ENCODE results near the gene WIPF1.
"Not testable (repeated sequence)": the region's sequence is repeated elsewhere in the genome, so short reads cannot be mapped to it uniquely, and the experiment has no call there.

The WIPF1 gene

DNA sequence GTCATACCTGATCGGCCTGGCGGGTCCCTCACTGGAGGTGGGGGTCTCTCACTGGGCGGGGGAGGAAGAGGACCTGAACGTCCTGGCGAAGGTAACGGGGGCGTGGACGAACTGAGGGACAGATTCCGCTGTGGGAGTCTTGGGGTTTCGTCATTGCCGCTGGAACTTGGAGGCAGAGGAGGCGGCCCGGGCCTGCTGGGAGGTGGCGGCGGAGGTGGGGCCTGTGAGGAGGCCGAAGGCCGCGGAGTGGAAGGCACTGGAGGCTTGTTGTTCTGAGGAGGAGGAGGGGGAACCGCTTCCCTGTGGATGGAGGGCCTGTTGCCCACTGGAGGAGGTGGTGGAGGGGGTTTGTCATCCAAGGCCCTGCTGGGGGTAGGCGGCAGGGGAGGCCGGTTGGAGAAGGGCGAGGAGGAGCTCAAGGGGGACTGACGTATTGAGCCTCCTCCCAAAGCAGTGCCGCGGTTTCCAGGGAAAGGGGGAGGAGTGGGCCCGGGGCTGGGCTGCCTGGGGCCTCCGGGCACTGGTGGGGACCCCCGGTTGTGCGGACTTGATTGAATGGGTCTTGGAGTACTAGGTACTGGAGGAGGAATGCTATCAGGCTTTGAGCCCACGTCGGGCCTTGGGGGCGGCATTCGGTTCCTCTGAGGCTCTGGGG is 25.8 kb downstream of the WIPF1 start:
- no peak for DNase-seq (ENCODE audit: low read depth)

DNA sequence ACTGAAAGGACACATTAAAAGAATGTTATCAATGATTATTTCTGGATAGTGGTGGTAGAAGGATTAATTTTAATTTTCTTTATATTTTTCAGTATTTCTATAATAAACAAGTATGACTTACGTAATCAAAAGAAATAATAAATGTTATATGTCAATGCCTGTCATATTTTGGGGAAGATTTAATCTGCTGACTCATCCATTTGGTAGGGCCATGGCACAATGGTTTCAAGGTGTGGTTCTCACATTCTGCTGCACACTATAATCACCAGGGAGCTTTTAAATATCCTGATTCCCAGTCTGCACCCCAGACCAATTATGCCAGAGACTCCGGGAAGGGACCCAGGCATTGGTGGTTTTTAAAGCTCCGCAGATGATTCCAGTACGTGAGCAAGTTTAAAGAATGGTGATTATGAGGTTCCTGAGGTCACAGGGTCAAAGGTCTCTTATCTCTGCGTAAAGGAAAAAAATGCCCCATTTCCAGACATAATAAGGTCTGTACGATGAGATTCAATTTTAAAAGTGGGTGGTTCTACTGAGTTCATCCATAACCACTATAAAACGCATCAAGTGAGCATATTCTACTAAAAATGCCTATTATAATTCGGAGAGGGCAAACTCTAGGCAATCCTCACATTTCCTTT is 27.2 kb downstream of the WIPF1 start:
- no peak for DNase-seq (ENCODE audit: low read depth)

DNA sequence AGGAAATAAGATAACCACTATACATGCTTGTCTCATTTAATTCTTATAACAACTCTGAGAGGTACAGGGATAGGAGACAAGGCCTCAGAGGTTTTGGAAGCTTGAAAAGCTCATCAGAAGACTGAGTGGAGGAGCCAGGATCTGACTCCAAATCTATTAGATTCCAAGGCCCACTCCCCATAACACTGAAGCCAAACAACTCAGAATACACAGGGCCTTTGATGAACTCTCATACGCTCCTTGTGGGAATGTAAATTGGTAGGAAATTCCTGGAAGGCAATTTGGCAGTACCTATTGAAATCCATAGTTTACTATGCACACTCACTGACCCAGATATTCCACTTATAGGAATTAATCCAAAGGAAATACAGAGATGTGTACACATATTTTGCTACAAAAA is 27.9 kb downstream of the WIPF1 start:
- DNase-seq (ENCODE audit: low read depth): no peak

DNA sequence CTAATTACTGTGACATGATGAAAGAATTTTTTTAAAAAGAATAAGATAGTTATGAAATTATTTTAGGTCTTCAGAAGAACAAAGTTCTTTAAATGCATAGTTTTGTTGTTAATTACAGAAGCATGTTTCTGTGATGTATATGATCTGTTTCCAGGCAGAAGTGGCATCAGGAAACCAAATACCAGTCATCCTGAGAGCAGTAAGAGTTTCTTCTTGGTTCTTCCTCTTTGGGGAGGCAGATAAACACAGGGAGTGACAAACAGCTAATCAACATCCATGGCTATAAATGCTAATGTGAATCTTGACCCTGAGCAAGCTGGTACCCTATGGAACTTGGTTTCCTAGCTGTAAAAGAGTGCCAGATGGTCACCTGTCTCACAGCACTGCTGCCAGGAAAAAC is 29.2 kb downstream of the WIPF1 start:
- DNase-seq (ENCODE audit: low read depth): no peak

DNA sequence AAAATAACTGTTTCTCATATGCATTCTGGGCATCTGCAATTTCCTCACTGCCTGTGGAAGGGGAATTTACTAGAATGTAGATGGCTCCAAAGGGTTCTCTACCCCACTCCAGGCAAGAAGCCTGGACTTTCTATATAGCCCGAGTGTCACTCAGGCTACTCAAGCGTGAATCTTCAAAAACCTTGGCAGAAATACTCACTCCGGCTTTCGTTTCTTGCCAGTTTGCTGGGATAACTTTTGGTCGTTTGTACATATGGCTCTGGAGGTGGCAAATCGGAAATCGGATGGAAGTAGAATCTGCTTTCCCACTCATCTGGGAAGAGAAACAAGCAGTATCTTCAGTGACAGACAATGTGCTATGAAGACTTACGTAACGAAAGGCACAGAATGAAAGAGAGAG is 30.7 kb downstream of the WIPF1 start:
- no peak for DNase-seq (ENCODE audit: low read depth)

DNA sequence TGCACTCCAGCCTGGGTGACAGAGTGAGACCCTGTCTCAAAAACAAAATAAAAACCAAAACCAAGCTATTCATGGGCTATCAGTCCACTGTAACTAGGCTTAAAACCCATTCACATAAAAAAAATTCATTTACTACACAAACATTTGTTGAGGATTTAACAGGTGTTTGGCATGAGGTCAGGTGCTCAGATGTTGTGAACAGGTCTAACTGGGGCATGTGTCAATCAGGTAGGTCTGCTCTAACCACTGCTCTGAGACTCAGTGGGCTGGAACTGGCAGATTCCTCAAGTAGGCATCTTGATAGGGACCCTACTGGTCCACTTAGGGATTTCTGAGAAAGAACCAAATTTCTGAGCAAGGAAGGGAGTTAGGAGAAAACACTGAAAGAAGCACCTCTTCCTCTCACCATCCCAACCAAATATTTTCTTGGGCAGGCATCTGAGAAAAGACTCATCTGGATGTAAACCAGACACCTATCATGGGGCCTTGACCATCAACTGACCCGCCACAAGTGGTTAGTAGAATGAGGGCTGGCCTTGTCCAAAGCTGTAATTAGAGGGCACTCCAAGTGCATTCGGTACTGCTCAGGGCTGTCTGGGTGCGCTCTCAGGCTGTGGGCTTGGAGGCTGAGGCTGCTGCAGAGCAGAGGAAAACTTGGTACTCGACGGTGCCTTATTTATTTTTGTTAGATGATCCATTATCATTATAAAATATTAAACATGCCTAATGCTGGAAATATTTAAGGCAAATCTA is 33.9 kb downstream of the WIPF1 start:
- no peak for DNase-seq (ENCODE audit: low read depth)

DNA sequence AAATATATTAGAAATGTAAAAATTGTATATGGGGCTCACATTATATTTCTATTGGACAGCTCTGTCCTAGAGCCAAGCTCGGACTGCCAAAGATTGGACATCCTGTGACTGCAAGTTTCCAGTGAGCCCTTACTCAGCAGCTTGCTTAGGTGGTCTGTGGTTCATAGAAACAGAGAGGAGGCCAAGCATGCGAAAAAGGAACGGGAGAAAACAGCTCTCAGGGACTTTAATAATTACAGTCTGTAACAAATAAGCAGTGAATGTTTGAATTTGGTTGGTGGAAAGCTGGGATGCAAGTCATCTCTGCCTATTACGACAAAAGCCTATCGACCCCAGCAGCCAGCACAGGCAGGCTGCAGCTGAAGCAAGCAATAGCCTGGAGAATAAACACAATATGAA is 35.6 kb downstream of the WIPF1 start:
- no peak for DNase-seq (ENCODE audit: low read depth)

DNA sequence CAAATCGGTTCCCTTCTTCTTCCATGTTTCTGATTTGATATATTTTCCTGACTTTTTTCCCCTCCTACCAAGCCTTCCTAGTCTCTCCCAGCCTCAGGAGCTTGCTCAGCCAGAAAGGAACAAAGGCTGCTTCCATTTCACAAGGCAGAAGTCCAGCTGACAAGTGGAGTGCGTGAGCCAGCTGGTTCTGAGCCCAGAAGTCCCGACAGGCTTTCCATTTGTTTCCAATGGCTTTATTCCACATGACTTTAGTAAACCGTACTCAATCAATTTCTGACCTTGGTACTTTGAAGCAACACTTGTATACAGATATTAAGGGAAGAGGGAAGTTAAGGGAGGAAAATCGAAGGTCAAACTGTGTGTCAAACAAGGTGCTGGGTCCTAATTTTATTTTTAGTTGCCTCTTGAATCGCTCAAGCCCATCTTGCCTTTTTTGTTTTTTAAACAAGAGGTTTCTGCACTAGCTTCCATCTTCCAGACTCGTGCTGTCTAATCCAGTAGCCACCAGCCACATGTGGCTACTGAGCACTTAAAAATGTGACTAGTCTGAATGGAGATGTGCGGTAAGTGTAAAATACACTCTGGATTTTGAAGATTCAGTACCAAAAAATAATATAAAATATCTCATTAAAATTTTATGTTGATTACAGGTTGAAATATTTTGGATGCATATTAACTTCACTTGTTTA is 36.2 kb downstream of the WIPF1 start:
- no peak for DNase-seq (ENCODE audit: low read depth)

DNA sequence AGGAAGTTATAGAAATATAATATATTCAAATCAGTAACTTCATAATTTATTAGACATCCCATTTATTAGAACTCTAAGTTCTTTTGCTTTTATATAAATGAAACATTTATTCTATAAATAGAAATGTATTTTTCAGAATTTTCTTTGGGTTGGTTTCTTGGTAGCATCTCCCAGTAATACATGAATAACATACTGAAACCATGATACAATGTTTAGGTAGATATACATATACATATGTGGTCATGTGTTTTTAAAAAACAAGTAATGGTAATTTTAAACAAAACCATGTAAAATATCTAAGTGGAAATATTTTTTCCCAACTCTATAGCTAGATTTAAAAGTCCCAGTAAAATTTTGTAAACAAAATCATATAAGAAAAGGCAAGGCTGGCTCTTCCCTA is 36.9 kb downstream of the WIPF1 start:
- no peak for DNase-seq (ENCODE audit: low read depth)

DNA sequence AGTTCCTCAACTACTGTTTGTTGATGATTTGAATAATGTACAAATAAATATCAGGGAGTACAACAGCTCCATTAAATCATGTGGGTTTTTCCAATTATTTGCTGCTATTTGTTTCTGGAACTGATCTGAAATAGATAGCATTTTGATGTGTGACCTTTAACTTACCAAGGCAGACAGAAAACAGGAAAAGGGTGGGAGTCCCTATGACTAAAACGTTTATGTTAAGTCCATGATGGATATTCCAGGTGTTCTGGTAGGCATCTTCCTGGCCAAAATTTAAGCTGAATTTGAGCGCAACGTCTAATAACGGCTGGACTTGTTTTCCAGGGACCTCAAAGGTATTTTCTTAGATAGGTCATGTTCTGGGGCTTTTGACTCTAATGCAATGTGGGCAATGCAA is 41.6 kb downstream of the WIPF1 start:
- DNase-seq (ENCODE audit: low read depth): no peak

DNA sequence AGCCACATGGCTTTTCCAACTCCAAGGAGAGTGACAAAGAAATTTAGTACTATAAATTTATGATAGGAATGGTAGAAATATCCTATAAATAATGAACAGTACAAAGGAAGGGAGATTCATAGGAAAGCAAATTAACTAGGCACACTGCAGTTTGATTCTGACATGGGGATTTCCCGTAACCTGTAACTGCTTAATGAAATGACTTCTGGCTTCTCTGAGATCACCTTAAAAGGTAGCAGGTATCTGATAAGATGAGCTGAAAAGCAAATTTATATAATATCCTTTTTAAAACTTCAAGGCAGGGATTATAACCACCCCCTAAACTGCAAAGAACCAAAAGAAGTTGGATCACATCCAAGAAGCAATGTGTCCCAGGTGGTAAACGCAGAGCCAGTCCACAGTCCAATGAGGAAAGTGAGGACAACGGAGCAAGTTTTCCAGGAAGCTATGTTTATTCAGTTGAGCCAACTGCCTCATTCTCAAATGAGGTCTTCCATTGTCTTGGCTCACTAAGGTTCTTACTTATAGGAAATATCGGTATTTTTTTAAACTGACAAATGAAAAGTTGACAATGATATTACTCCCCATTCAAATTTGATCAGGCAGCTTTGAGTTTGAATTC is 43.0 kb downstream of the WIPF1 start:
- DNase-seq (ENCODE audit: low read depth): no peak

DNA sequence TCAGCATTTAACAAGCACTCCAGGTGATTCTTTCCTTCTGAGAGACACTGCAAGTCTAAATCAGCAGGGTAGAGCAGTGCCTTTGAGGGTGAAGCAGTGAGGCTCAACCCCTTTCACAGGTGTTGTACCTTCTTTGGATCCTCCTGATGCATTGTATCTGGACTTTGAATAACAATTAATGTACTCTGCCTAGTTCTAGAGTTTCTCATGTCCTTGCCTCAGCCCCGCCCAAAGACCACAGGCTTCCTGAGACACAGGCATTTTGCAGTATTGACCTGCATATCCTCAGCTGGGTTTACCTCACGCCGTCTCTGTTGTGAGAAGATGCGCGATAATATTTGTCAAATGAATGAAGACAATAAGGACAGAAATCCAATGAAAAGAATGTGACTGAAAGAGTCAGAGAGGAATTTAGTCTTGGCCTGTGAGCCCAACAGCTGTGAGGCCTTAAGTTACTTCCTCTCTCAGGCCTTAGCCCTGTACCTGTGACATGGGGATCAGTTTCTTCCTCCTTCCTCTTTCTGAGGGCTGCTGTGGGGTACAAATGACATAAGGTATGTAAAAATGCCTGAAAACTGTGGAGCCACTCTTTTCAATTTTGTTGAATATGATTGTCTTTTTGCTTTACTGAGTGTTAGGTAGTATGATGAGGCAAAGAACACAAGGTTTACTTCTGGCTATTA is 43.7 kb downstream of the WIPF1 start:
- DNase-seq (ENCODE audit: low read depth): no peak

DNA sequence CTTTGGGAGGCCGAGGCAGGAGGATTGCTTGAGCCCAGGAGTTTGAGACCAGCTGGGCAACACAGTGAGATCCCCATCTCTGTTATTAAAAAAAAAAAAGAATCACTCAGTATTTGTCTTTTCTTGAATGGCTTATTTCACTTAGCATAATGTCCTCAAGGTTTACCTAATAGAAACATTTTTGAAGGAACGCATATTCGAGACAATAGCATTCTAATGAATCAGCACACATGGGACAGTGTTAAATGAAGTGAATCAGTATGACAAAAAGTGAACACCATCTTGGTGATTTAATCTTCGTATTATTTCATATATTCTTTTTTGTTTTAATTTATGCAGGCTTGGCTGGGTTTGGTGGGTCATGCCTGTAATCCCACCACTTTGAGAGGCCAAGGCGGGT is 44.7 kb downstream of the WIPF1 start:
- no peak for DNase-seq (ENCODE audit: low read depth)

DNA sequence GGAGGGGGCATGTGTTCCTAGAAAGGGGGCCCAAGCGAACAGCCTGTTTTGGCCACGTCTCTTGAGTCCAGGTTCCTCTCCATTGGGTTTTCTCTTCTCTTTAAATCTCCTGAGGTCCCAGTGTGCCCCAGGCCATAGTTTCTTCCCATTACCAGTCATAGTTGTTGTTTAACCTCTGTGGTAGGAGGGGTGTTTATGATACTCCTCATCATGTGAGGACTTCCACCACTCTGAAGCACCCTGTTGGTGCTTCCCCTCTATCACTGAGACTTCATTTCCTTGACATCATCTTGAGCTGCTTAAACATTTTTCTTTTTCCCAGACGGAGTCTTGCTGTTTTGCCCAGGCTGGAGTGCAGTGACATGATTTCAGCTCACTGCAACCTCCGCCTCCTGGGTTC is 45.9 kb downstream of the WIPF1 start:
- no peak for DNase-seq (ENCODE audit: low read depth)

DNA sequence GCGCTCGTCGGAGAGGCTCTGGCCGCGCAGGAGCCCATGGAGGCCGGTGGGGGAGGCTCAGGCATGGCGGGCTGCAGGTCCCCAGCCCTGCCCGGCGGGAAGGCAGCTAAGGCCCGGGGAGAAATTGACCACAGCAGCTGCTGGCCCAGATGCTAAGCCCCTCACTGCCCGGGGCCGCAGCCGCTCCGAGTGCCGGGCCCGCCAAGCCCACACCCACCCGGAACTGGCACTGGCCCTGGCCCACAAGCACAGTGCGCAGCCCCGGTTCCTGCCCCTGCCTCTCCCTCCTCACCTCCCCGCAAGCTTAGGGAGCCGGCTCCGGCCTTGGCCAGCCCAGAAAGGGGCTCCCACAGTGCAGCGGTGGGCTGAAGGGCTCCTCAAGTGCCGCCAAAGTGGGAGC is 49.0 kb downstream of the WIPF1 start:
- not testable (repeated sequence) for DNase-seq (ENCODE audit: low read depth)

DNA sequence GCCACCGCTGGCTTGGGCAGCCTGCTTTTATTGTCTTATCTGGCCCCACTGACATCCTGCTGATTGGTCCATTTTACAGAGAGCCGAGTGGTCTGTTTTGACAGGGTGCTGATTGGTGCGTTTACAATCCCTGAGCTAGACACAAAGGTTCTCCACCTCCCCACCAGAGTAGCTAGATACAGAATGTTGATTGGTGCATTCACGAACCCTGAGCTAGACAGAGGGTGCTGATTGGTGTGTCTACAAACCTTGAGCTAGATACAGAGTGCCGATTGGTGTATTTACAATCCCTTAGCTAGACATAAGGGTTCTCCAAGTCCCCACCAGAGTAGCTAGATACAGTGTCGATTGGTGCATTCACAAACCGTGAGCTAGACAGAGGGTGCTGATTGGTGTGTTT is 49.6 kb downstream of the WIPF1 start:
- not testable (repeated sequence) for DNase-seq (ENCODE audit: low read depth)

DNA sequence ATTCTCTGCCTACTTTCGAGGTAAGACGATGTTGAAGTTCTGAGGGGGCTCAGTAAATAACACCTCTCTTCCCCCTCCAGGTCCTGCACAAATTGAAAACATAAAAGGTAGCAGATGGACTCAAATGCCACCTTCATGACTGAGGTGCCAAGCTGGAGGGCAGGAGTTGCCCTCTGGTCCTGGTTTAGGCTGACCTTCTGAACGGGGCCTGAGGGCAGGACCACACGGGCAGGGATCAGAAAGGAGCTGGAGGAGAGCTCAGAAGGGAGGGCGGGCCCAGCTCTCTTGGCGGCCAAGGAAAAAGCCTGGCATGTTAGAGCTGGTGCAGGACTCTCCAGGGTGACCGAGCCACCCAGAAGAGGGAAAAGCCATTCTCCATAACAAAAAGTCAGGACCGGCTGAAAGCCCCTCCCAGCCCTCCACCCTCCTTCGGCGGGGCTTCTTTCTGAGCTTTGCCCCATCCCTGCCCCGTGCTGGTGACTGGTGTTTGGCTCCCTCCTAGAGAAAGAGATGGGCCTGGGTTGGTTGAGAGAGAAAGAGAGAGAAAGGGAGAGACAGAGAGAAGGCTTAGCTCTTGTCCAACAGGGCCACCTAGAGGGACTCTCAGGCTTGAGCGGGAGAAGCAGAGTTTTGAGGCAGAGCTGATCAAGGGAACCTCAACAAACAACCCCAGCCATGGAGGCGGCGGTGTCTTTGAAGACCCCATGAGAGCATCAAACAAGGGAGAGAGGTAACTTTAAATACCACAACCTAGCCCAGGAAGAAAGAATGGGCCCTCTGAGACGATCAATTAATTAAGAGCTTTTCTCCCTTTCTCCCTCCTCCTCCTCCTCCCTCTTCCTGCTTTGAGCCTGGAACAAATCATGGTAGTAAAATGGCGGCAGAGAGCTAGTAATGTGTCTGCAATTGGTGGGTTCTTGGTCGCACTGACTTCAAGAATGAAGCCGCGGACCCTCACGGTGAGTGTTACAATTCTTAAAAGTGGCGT is 50.8 kb downstream of the WIPF1 start:
- no peak for DNase-seq (ENCODE audit: low read depth)

DNA sequence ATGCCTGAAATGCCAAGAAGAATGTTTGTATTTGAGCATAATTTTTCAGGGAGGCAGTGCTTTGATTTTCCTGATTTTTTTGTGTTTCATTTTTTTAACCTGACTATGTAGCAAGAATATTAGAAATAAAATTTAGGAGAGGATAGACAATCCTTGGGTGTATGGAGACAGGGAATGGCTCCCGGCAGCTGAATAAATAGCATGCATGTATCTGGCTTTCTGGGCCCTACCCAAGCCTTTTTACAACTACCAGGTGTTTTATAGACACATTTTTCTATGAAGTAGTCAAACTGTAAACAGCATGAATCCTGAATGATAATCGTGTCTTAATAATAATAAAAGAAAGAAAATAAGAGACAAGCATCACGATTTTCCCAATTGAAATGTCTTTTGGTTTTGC is 52.4 kb downstream of the WIPF1 start:
- DNase-seq (ENCODE audit: low read depth): no peak

DNA sequence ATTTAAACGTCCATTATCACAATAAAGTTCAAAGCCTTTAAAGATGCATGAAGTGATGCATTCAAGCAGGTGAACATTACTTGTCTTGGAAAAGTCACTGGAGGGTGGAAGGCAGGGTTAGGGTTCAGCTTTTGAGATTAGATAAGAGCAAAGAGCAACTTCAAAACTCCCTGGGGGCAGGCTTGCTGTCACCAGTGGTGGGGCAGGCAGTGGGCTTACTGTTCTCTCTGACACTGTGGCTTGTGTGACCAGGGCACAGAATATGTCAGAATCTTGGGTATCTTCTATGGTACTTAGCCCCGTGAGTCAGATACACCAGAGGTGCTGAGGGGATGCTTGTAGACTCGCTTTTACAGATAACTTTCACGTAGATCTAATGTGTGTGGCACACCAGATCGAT is 52.8 kb downstream of the WIPF1 start:
- DNase-seq (ENCODE audit: low read depth): no peak

DNA sequence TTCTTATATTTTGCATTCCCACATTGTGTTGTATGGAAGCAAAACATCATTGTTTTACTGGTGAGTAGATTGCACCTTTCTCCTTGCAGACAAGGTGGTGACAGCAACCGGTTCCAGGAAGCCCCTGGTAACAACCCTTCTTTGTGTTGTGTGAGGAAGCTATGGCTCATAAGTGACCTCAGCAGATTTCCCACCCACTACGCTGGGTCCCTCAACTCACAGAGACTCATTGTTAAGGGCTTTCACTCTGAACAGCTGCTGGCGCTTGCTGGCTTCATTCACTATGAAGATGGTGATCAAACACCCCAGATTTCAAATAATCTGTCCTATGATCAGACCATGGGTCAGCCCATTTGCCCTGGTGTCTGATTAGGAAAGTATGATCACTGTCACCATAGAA is 53.4 kb downstream of the WIPF1 start:
- DNase-seq (ENCODE audit: low read depth): no peak

DNA sequence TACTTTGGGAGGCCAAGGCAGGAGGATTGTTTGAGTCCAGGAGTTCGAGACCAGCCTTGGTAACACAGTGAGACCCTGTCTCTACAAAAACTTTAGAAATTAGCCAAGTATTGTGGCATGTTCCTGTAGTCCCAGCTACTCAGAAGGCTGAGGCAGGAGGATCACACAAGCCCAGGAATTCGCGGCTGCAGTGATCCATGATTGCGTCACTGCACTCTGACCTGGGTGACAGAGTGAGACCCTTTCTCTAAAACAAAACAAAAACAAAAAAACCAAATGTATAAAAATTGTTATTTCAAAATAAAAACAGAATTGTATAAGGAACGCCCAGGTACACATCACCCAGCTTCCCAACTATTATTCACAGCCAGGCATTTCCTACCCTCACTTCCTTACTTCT is 56.7 kb downstream of the WIPF1 start:
- no peak for DNase-seq (ENCODE audit: low read depth)
